ENCODE measurements around the gene CRMP1.

DNA sequence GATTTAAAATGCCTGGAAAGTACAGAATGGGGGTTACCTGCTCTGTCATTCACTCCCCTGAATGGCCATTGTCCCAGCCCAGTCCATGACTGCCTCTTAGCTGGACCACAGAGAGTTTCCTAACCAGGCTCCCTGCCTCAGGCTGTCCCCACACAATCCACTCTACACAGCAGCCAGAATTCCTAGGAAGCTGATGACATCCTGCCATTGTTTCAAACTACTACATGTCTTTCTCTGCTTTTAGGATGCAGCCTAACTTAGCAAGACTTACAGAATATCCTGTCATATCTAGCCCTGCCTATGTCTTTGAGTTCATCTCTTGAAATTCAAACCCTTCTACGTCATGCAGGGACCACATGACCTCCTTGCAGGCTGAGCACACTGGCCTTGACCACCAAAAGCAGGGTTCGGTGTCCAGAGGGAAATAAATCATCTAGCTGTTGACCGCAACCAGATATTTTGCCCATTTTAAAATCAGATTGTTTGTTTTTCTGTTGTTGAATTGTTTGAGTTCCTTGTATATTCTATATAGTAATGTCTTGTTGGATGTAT, 16.1 kb upstream of the CRMP1 start:
- TF ChIP-seq POLR2A (IDR thresholded peaks at IDR 0.05; ENCODE audit: low read depth, low read length): no peak
- TF ChIP-seq, protein P1, sequence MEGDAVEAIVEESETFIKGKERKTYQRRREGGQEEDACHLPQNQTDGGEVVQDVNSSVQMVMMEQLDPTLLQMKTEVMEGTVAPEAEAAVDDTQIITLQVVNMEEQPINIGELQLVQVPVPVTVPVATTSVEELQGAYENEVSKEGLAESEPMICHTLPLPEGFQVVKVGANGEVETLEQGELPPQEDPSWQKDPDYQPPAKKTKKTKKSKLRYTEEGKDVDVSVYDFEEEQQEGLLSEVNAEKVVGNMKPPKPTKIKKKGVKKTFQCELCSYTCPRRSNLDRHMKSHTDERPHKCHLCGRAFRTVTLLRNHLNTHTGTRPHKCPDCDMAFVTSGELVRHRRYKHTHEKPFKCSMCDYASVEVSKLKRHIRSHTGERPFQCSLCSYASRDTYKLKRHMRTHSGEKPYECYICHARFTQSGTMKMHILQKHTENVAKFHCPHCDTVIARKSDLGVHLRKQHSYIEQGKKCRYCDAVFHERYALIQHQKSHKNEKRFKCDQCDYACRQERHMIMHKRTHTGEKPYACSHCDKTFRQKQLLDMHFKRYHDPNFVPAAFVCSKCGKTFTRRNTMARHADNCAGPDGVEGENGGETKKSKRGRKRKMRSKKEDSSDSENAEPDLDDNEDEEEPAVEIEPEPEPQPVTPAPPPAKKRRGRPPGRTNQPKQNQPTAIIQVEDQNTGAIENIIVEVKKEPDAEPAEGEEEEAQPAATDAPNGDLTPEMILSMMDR (conservative IDR thresholded peaks at IDR 0.05; ENCODE audit: low read depth, low read length): no peak
- TF ChIP-seq USF2 (IDR thresholded peaks at IDR 0.05; ENCODE audit: low read depth, low read length): no peak
